Measurements from ENCODE around the gene SNAI3. TPM values are rescaled to one million over a fixed set of nuclear protein-coding genes. Genes with fewer than 3 reads are reported as not detected.

The SNAI3 gene
- total and polyA plus RNA-seq, 9 of the 15 experiments (the other 6 are each of a cell fraction or from before 2014, with no cell fraction given): 0.04 to 4.1 (median 0.80) TPM; not detected in 1

GRCh38 chr16:88688013-88688778 is 1.9 kb upstream of the SNAI3 start (continued):
- TF ChIP-seq RBM14 (IDR thresholded peaks at IDR 0.05; ENCODE audit: borderline replicate concordance, insufficient read depth, low read depth, low read length) (no peak), MAFF (IDR thresholded peaks at IDR 0.05; ENCODE audit: low read length) (no peak), MTF1 (CRISPR knock-in tag; IDR thresholded peaks at IDR 0.05; ENCODE audit: borderline replicate concordance) (no peak), XRCC5 (IDR thresholded peaks at IDR 0.05; ENCODE audit: low read depth, low read length) (peak; percentile 71; the same call in 1 of the 2 replicates), ZFPM2 (CRISPR knock-in tag; IDR thresholded peaks at IDR 0.05) (no peak), ZNF436 (CRISPR knock-in tag; IDR thresholded peaks at IDR 0.05) (no peak), ETS1 (conservative IDR thresholded peaks at IDR 0.05; ENCODE audit: control insufficient read depth, low read depth, low read length) (0 out of 2 replicates have a peak, but pooled peaks have one; percentile 29), NCOA4 (IDR thresholded peaks at IDR 0.05; ENCODE audit: partially characterized antibody) (no peak), CHAMP1 (IDR thresholded peaks at IDR 0.05) (no peak), ZNF79 (CRISPR knock-in tag; IDR thresholded peaks at IDR 0.05; ENCODE audit: low read depth) (no peak), GTF2A2 (tag; IDR thresholded peaks at IDR 0.05) (no peak), ZNF431 (CRISPR knock-in tag; IDR thresholded peaks at IDR 0.05) (no peak), ZNF23 (CRISPR knock-in tag; IDR thresholded peaks at IDR 0.05) (no peak), TBL1XR1 (IDR thresholded peaks at IDR 0.05; ENCODE audit: low read length in 2 of 2) (peak in 1 of 2 experiments; percentile 95; a peak in 3 of 4 replicates), ZBTB1 (CRISPR knock-in tag; IDR thresholded peaks at IDR 0.05; ENCODE audit: borderline replicate concordance, low read depth) (no peak; the same call in 1 of the 2 replicates)

Data from K562 (cell line).